SK-N-SH treated with all-trans-retinoic acid at 6 μM for 48 hours (cell line): Measurements from ENCODE around the gene MIX23.

Source experiments
- ATAC-seq: fragments of 200-7000 bp; cut with Tn5 transposase; 3 replicates; pipeline ENCODE4 v1.9.1; 2020; ENCODE audit warnings: mild to moderate bottlenecking, moderate library complexity
- ARNTL ChIP-seq: fragments of 450-650 bp; formaldehyde crosslinking; IDR thresholded peaks from 2 replicates; pipeline ENCODE4 v1.5.0; 2020; ENCODE audit warnings: low read depth, mild to moderate bottlenecking, moderate library complexity, borderline replicate concordance
- BACH2 ChIP-seq: fragments of 250-450 bp; sonication (Bioruptor Pico); IDR thresholded peaks from 2 replicates; pipeline ENCODE4 v1.9.0; 2021; ENCODE audit warnings: mild to moderate bottlenecking, borderline replicate concordance
- CSRNP3 ChIP-seq: fragments of 250-450 bp; sonication (Bioruptor Pico); IDR thresholded peaks from 2 replicates; pipeline ENCODE4 v1.5.1; 2021; ENCODE audit warnings: mild to moderate bottlenecking, moderate library complexity
- ESRRG ChIP-seq: fragments of 250-450 bp; sonication (Bioruptor Pico); IDR thresholded peaks from 2 replicates; pipeline ENCODE4 v1.6.1; 2021; ENCODE audit warnings: mild to moderate bottlenecking
- GLIS3 ChIP-seq: fragments of 250-450 bp; sonication (Bioruptor Pico); IDR thresholded peaks from 2 replicates; pipeline ENCODE4 v1.5.0; 2020; ENCODE audit warnings: mild to moderate bottlenecking, moderate library complexity
- ISL1 ChIP-seq: fragments of 250-450 bp; sonication (Bioruptor Pico); IDR thresholded peaks from 2 replicates; pipeline ENCODE4 v2.1.2; 2022; ENCODE audit warnings: mild to moderate bottlenecking, moderate library complexity
- OSR1 ChIP-seq: fragments of 250-450 bp; sonication (Bioruptor Pico); IDR thresholded peaks from 2 replicates; pipeline ENCODE4 v1.8.0; 2022; ENCODE audit warnings: moderate library complexity, mild to moderate bottlenecking, inconsistent platforms
- PATZ1 ChIP-seq: fragments of 250-450 bp; sonication (Bioruptor Pico); IDR thresholded peaks from 2 replicates; pipeline ENCODE4 v1.8.0; 2020; ENCODE audit warnings: mild to moderate bottlenecking, moderate library complexity, borderline replicate concordance
- POU6F1 ChIP-seq: fragments of 250-450 bp; sonication (Bioruptor Pico); IDR thresholded peaks from 2 replicates; pipeline ENCODE4 v1.8.0; 2021; ENCODE audit warnings: low read depth, mild to moderate bottlenecking, moderate library complexity, borderline replicate concordance
- PPARA ChIP-seq: fragments of 250-450 bp; sonication (Bioruptor Pico); IDR thresholded peaks from 2 replicates; pipeline ENCODE4 v1.5.0; 2020; ENCODE audit warnings: mild to moderate bottlenecking, borderline replicate concordance
- RARB ChIP-seq: fragments of 250-450 bp; sonication (Bioruptor Pico); IDR thresholded peaks from 2 replicates; pipeline ENCODE4 v1.8.0; 2021; ENCODE audit warnings: mild to moderate bottlenecking, moderate library complexity
- SNAI2 ChIP-seq: fragments of 250-450 bp; sonication (Bioruptor Pico); IDR thresholded peaks from 2 replicates; pipeline ENCODE4 v1.5.0; 2020; ENCODE audit warnings: mild to moderate bottlenecking, moderate library complexity
- TCF4 ChIP-seq: fragments of 250-450 bp; sonication (Bioruptor Pico); IDR thresholded peaks from 2 replicates; pipeline ENCODE4 v1.8.0; 2021; ENCODE audit warnings: mild to moderate bottlenecking, moderate library complexity, borderline replicate concordance
- TOX ChIP-seq: fragments of 250-450 bp; sonication (Bioruptor Pico); IDR thresholded peaks from 2 replicates; pipeline ENCODE4 v1.8.0; 2021; ENCODE audit warnings: mild to moderate bottlenecking, moderate library complexity, borderline replicate concordance
- TSHZ2 ChIP-seq: fragments of 250-450 bp; sonication (Bioruptor Pico); IDR thresholded peaks from 2 replicates; pipeline ENCODE4 v1.5.0; 2020; ENCODE audit warnings: mild to moderate bottlenecking, moderate library complexity
- ZC3H10 ChIP-seq: fragments of 250-450 bp; sonication (Bioruptor Pico); IDR thresholded peaks from 2 replicates; pipeline ENCODE4 v1.5.1; 2021; ENCODE audit warnings: mild to moderate bottlenecking, moderate library complexity
- ZFP3 ChIP-seq: fragments of 250-450 bp; sonication (Bioruptor Pico); IDR thresholded peaks from 2 replicates; pipeline ENCODE4 v1.5.0; 2020; ENCODE audit warnings: mild to moderate bottlenecking, moderate library complexity
- ZFP30 ChIP-seq: fragments of 450-650 bp; formaldehyde crosslinking; IDR thresholded peaks from 2 replicates; pipeline ENCODE4 v1.5.0; 2022; ENCODE audit warnings: mild to moderate bottlenecking, moderate library complexity
- ZNF565 ChIP-seq: fragments of 450-650 bp; formaldehyde crosslinking; conservative IDR thresholded peaks from 2 replicates; pipeline ENCODE4 v1.5.0; 2020; ENCODE audit warnings: low read depth, mild to moderate bottlenecking, moderate library complexity
- ZNF70 ChIP-seq: fragments of 450-650 bp; formaldehyde crosslinking; IDR thresholded peaks from 2 replicates; pipeline ENCODE4 v1.5.0; 2020; ENCODE audit warnings: mild to moderate bottlenecking, moderate library complexity
- ZNF8 ChIP-seq: fragments of 450-650 bp; formaldehyde crosslinking; IDR thresholded peaks from 2 replicates; pipeline ENCODE4 v1.5.0; 2020; ENCODE audit warnings: mild to moderate bottlenecking, moderate library complexity
- TF ChIP-seq, protein P1 (sequence below): fragments of 250-450 bp; sonication (Bioruptor Pico); IDR thresholded peaks from 2 replicates; pipeline ENCODE4 v1.5.1; 2020; ENCODE audit warnings: low read depth, mild to moderate bottlenecking, moderate library complexity

MIX23 gene

DNA sequence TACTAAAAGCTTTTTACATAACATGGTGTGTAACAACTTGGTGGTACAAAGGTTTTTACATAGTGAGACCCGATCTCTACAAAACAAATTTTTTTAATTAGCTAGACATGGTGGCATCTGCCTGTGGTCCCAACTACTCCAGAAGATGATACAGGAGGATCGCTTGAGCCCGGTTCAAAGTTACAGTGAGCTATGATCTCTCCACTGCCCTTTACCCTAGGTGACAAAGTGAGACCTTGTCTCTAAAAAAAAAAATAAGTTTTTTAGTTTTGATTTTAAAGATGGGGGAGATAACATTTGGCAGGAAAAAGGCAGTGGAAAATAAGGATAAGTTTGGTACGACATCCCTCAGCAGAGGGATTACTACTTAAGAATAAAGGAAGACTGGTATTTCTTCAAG is 6.9 kb upstream of the MIX23 start:
- no peak for TF ChIP-seq ISL1
- TF ChIP-seq OSR1 (CRISPR knock-in tag), result no peak
- TF ChIP-seq BACH2 (CRISPR knock-in tag), result no peak
- TF ChIP-seq TSHZ2, result no peak
- no peak for TF ChIP-seq ESRRG
- no peak for TF ChIP-seq ZNF565 (CRISPR knock-in tag)
- TF ChIP-seq CSRNP3 (CRISPR knock-in tag), result no peak
- TF ChIP-seq RARB (CRISPR knock-in tag), result no peak
- no peak for TF ChIP-seq ZNF8 (CRISPR knock-in tag)
- TF ChIP-seq ZC3H10 (CRISPR knock-in tag), result no peak
- TF ChIP-seq PPARA (CRISPR knock-in tag), result no peak
- TF ChIP-seq, protein P1, sequence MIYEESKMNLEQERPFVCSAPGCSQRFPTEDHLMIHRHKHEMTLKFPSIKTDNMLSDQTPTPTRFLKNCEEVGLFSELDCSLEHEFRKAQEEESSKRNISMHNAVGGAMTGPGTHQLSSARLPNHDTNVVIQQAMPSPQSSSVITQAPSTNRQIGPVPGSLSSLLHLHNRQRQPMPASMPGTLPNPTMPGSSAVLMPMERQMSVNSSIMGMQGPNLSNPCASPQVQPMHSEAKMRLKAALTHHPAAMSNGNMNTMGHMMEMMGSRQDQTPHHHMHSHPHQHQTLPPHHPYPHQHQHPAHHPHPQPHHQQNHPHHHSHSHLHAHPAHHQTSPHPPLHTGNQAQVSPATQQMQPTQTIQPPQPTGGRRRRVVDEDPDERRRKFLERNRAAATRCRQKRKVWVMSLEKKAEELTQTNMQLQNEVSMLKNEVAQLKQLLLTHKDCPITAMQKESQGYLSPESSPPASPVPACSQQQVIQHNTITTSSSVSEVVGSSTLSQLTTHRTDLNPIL (CRISPR knock-in tag), result no peak
- no peak for TF ChIP-seq ZFP3 (CRISPR knock-in tag)
- no peak for TF ChIP-seq TOX (CRISPR knock-in tag)
- no peak for TF ChIP-seq POU6F1 (CRISPR knock-in tag)
- TF ChIP-seq ZNF70 (CRISPR knock-in tag), result no peak
- no peak for TF ChIP-seq TCF4 (CRISPR knock-in tag)
- TF ChIP-seq SNAI2 (CRISPR knock-in tag), result no peak
- TF ChIP-seq ZFP30, result no peak
- TF ChIP-seq ARNTL, result no peak
- ATAC-seq, result no peak

DNA sequence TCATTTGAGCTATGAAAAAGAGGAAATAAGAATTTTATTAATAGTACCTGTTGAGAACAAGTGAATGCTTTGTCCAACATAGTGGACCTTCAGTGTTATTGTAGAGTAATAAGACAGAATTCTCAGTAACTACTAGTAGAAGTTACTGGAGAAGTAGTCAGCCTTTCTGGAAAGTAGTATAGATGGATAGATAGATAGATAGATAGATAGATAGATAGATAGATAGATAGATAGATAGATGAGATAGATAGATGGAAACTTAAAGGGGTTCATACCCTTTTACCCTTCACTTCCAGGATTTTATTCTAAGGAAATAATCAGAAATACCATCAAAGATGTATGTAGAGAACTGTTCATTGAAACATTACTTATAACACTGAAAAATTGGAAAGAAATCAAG is 6.2 kb upstream of the MIX23 start:
- no peak for ATAC-seq
- TF ChIP-seq OSR1 (CRISPR knock-in tag), result no peak
- TF ChIP-seq TOX (CRISPR knock-in tag), result no peak
- no peak for TF ChIP-seq TCF4 (CRISPR knock-in tag)
- no peak for TF ChIP-seq GLIS3 (CRISPR knock-in tag)
- no peak for TF ChIP-seq ISL1
- no peak for TF ChIP-seq BACH2 (CRISPR knock-in tag)
- no peak for TF ChIP-seq ZNF8 (CRISPR knock-in tag)
- no peak for TF ChIP-seq ESRRG
- TF ChIP-seq SNAI2 (CRISPR knock-in tag), result no peak
- TF ChIP-seq, protein P1 (CRISPR knock-in tag), result no peak
- TF ChIP-seq CSRNP3 (CRISPR knock-in tag), result no peak
- TF ChIP-seq ZNF70 (CRISPR knock-in tag), result no peak
- no peak for TF ChIP-seq RARB (CRISPR knock-in tag)
- TF ChIP-seq TSHZ2, result no peak
- TF ChIP-seq PATZ1, result no peak
- TF ChIP-seq ZC3H10 (CRISPR knock-in tag), result no peak
- no peak for TF ChIP-seq PPARA (CRISPR knock-in tag)
- TF ChIP-seq ZNF565 (CRISPR knock-in tag), result no peak
- TF ChIP-seq, all 23 proteins: peak for 0
